ENCODE measurements around the gene RAB40C. TPM values are rescaled to one million over a fixed set of nuclear protein-coding genes. Genes with fewer than 3 reads are reported as not detected.

The RAB40C gene
- total and polyA plus RNA-seq, 10 of the 15 experiments (the other 5 are each of a cell fraction or from before 2014, with no cell fraction given), result 0.06 to 12.8 (median 4.6) TPM

GRCh38 chr16:662597-662996 lies 72.7 kb downstream of the RAB40C start:
- no TSS peak for BruUV-seq (replicated peaks)
- no peak for DNase-seq (ENCODE audit: low read depth, low spot score)
- Histone ChIP-seq H3K79me2 (ENCODE audit: control insufficient read depth, insufficient read depth, low read length) (no peaks in the 10 kb centered on the region), H4K20me1 (ENCODE audit: control insufficient read depth, insufficient read depth) (no peaks in the 10 kb centered on the region), H3K9ac (ENCODE audit: control insufficient read depth, insufficient read depth, low read length) (no peak overlapping the region), H3K27me3 (replicated peaks in 1 of 2; ENCODE audit: control insufficient read depth in 2 of 2, insufficient read depth in 2 of 2, low read length in 1 of 2) (no peaks in the 10 kb centered on the region), H3K4me1 (ENCODE audit: control insufficient read depth, insufficient read depth, low read length) (peaks cover 6% of the 10 kb centered on the region), H2AFZ (ENCODE audit: control insufficient read depth, low read depth, low read length) (no peak overlapping the region), H3K4me3 (no peak overlapping the region), H3K9me3 (replicated peaks; ENCODE audit: control insufficient read depth, insufficient read depth, low read length) (no peaks in the 10 kb centered on the region), H3K27ac (ENCODE audit: control insufficient read depth, insufficient read depth) (no peak overlapping the region), H3K4me2 (ENCODE audit: control insufficient read depth, insufficient read depth) (no peak overlapping the region), H3K36me3 (ENCODE audit: control insufficient read depth in 2 of 2, insufficient read depth in 2 of 2, low read length in 1 of 2) (no peaks in the 10 kb centered on the region; a peak in 2 of 4 replicates)
- TF ChIP-seq BCLAF1 (IDR thresholded peaks at IDR 0.05) (no peak), HDAC2 (IDR thresholded peaks at IDR 0.05) (no peak), PML (IDR thresholded peaks at IDR 0.05; ENCODE audit: low read length) (no peak), WRNIP1 (IDR thresholded peaks at IDR 0.05; ENCODE audit: borderline replicate concordance, low read depth, low read length) (no peak), TCF3 (IDR thresholded peaks at IDR 0.05; ENCODE audit: borderline replicate concordance, insufficient read depth, low read depth, low read length) (no peak), CEBPB (IDR thresholded peaks at IDR 0.05; ENCODE audit: borderline replicate concordance in 1 of 2, low read depth in 2 of 2, low read length in 2 of 2) (no peak), GABPA (IDR thresholded peaks at IDR 0.05; ENCODE audit: low read depth) (no peak)
- WGBS (ENCODE audit: insufficient coverage, insufficient replicate concordance, low lambda C conversion rate, missing lambda C conversion rate), result 90% methylated on average over 20 of the region's 21 CpGs
- ChIA-PET POLR2A (interaction anchor here (1.4 kb wide), 1 partner anchor 19 kb away, joined by 3 read pairs; no protein-coding TSS in a partner anchor), SMC1A (ENCODE audit: uncharacterized antibody, unreplicated experiment) (no interaction called here), RAD21 (ENCODE audit: unreplicated experiment) (no interaction called here), CTCF (interaction anchor here (0.7 to 2.0 kb wide), 2 partner anchors 10 to 14 kb away, joined by 3 to 7 read pairs; no protein-coding TSS in a partner anchor)
- intact Hi-C loops (cut with micrococcal nuclease; ENCODE audit: unreplicated experiment), result loop anchor here (10.0 kb wide), 1 partner anchor 268 kb away; the partner anchor contains the start of gene NME4
- in situ Hi-C loops (cut with MboI), result loop anchor here (10.0 kb wide), 1 partner anchor 268 kb away; the partner anchor contains the start of gene NME4
- ATAC-seq, result no peak
- FAIRE-seq, result no peak
